ENCODE results near the gene F7. TPM values are rescaled to one million over a fixed set of nuclear protein-coding genes. Genes with fewer than 3 reads are reported as not detected.

Gene F7
- total and polyA plus RNA-seq, 2 donors (not counting 1 experiment from before 2014, with no cell fraction given) = not detected

- H2AFZ ChIP-seq (ENCODE audit: low read length) = no peak overlapping the region
- H3K4me3 ChIP-seq (replicated peaks in 1 of 4; ENCODE audit: control extremely low read depth in 1 of 4, insufficient read depth in 1 of 4, low read depth in 3 of 4, low read length in 4 of 4) = no peak overlapping the region
- H3K27me3 ChIP-seq (ENCODE audit: control insufficient read depth, insufficient read depth, low read length) = no peaks in the 10 kb centered on the region
- no peak overlapping the region for H3K4me2 ChIP-seq (ENCODE audit: extremely low read depth, insufficient read depth, low read length)
- DNase-seq (ENCODE audit: low read depth in 2 of 2) = no peak
- H3K4me1 ChIP-seq (ENCODE audit: control insufficient read depth, extremely low read depth, insufficient read depth, low read length) = no peaks in the 10 kb centered on the region
- TF ChIP-seq CTCF (conservative IDR thresholded peaks at IDR 0.05 in 1 of 2, IDR thresholded peaks at IDR 0.05 in 1 of 2; ENCODE audit: low read depth in 1 of 2, low read length in 2 of 2) (no peak), EZH2 (IDR thresholded peaks at IDR 0.05; ENCODE audit: low read length, missing control alignments) (no peak)
- no peaks in the 10 kb centered on the region for H3K79me2 ChIP-seq (ENCODE audit: control insufficient read depth, insufficient read depth, low read length)
- no peaks in the 10 kb centered on the region for H3K9me3 ChIP-seq (ENCODE audit: control insufficient read depth, insufficient read depth, low read depth, low read length)
- no peak overlapping the region for H3K27ac ChIP-seq (ENCODE audit: insufficient read depth, low read length)
- H3K9ac ChIP-seq (ENCODE audit: insufficient read depth, low read length) = no peak overlapping the region
- H4K20me1 ChIP-seq (ENCODE audit: control insufficient read depth, extremely low read depth, insufficient read depth, low read length) = no peaks in the 10 kb centered on the region
- H3K36me3 ChIP-seq (ENCODE audit: control insufficient read depth, insufficient read depth, low read length) = no peaks in the 10 kb centered on the region
Observed at GRCh38 chr13:113060557-113061270, 44.9 kb upstream of the F7 start.

GRCh38 chr13:113061271-113061625, 44.3 kb upstream of the F7 start:
- H3K9me3 ChIP-seq (ENCODE audit: control insufficient read depth, insufficient read depth, low read depth, low read length) = no peaks in the 10 kb centered on the region
- no peak overlapping the region for H3K27ac ChIP-seq (ENCODE audit: insufficient read depth, low read length)
- H3K36me3 ChIP-seq (ENCODE audit: control insufficient read depth, insufficient read depth, low read length) = no peaks in the 10 kb centered on the region
- DNase-seq (ENCODE audit: low read depth in 2 of 2) = no peak
- no peaks in the 10 kb centered on the region for H3K79me2 ChIP-seq (ENCODE audit: control insufficient read depth, insufficient read depth, low read length)
- H3K27me3 ChIP-seq (ENCODE audit: control insufficient read depth, insufficient read depth, low read length) = no peaks in the 10 kb centered on the region
- H2AFZ ChIP-seq (ENCODE audit: low read length) = no peak overlapping the region
- TF ChIP-seq EZH2 (IDR thresholded peaks at IDR 0.05; ENCODE audit: low read length, missing control alignments) (no peak), CTCF (conservative IDR thresholded peaks at IDR 0.05 in 1 of 2, IDR thresholded peaks at IDR 0.05 in 1 of 2; ENCODE audit: low read depth in 1 of 2, low read length in 2 of 2) (no peak)
- H3K9ac ChIP-seq (ENCODE audit: insufficient read depth, low read length) = no peak overlapping the region
- H3K4me3 ChIP-seq (replicated peaks in 1 of 4; ENCODE audit: control extremely low read depth in 1 of 4, insufficient read depth in 1 of 4, low read depth in 3 of 4, low read length in 4 of 4) = no peak overlapping the region
- no peak overlapping the region for H3K4me2 ChIP-seq (ENCODE audit: extremely low read depth, insufficient read depth, low read length)
- no peaks in the 10 kb centered on the region for H3K4me1 ChIP-seq (ENCODE audit: control insufficient read depth, extremely low read depth, insufficient read depth, low read length)
- no peaks in the 10 kb centered on the region for H4K20me1 ChIP-seq (ENCODE audit: control insufficient read depth, extremely low read depth, insufficient read depth, low read length)

GRCh38 chr13:113061796-113062425, 43.7 kb upstream of the F7 start:
- H3K9ac ChIP-seq (ENCODE audit: insufficient read depth, low read length) = no peak overlapping the region
- H3K4me1 ChIP-seq (ENCODE audit: control insufficient read depth, extremely low read depth, insufficient read depth, low read length) = no peaks in the 10 kb centered on the region
- H2AFZ ChIP-seq (ENCODE audit: low read length) = no peak overlapping the region
- H3K36me3 ChIP-seq (ENCODE audit: control insufficient read depth, insufficient read depth, low read length) = no peaks in the 10 kb centered on the region
- no peak overlapping the region for H3K27ac ChIP-seq (ENCODE audit: insufficient read depth, low read length)
- TF ChIP-seq CTCF (conservative IDR thresholded peaks at IDR 0.05 in 1 of 2, IDR thresholded peaks at IDR 0.05 in 1 of 2; ENCODE audit: low read depth in 1 of 2, low read length in 2 of 2) = no peak
- no peak for TF ChIP-seq EZH2 (IDR thresholded peaks at IDR 0.05; ENCODE audit: low read length, missing control alignments)
- H3K79me2 ChIP-seq (ENCODE audit: control insufficient read depth, insufficient read depth, low read length) = no peaks in the 10 kb centered on the region
- no peaks in the 10 kb centered on the region for H3K27me3 ChIP-seq (ENCODE audit: control insufficient read depth, insufficient read depth, low read length)
- no peak for DNase-seq (ENCODE audit: low read depth in 2 of 2)
- H3K4me2 ChIP-seq (ENCODE audit: extremely low read depth, insufficient read depth, low read length) = no peak overlapping the region
- H3K9me3 ChIP-seq (ENCODE audit: control insufficient read depth, insufficient read depth, low read depth, low read length) = no peaks in the 10 kb centered on the region
- H4K20me1 ChIP-seq (ENCODE audit: control insufficient read depth, extremely low read depth, insufficient read depth, low read length) = no peaks in the 10 kb centered on the region
- H3K4me3 ChIP-seq (replicated peaks in 1 of 4; ENCODE audit: control extremely low read depth in 1 of 4, insufficient read depth in 1 of 4, low read depth in 3 of 4, low read length in 4 of 4) = no peak overlapping the region

Measured in fibroblast of lung (primary cell).